ENCODE measurements around the gene SGSM2.
A peak's percentile ranks its signal among the peaks of the same experiment; 100 is the strongest.
"Not testable (repeated sequence)": the region's sequence is repeated elsewhere in the genome, so short reads cannot be mapped to it uniquely, and the experiment has no call there.

The SGSM2 gene

DNA sequence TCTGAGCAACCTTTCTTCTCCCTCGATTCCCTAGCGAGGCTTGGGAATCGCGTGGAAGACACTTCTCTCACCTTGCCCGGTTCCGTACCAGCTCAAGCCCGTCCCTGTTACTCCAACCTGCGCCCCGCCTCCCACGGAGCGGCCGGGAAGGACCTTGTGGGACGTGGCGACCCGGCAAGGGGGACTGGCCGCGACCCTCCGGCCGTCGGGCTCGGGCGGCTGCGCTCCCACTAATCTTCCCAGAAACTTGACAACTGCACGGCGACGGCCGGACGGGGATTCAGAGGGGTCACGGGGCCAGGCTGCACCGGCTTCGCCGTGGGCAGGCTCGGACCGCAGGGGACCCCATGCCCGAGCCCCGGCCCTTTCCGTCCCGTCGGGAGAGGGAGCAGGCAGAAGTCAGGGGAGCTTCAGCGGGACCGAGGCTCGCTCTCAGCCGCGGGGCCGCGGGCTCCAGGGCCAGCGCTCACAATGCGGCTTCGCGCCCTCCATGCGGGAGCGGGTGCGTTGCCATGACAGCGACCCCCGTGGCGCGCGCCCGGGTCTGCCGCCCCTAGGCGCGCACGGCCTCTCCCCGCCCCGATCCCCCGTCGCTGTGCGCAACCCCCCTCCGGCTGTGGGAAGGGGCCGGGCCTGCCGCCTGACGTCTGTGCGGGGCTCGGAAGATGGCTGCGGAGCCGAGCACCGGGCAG is at the start of gene SGSM2:
TSS of gene SGSM2 (plus strand) at position 650 of the 692 bp plus-strand sequence. CDS start 188 bp downstream, outside the sequence.
- DNase-seq (ENCODE audit: low read depth in 2 of 3, low spot score in 1 of 3): peak in 2 of 3 donors; percentile 20 to 49

DNA sequence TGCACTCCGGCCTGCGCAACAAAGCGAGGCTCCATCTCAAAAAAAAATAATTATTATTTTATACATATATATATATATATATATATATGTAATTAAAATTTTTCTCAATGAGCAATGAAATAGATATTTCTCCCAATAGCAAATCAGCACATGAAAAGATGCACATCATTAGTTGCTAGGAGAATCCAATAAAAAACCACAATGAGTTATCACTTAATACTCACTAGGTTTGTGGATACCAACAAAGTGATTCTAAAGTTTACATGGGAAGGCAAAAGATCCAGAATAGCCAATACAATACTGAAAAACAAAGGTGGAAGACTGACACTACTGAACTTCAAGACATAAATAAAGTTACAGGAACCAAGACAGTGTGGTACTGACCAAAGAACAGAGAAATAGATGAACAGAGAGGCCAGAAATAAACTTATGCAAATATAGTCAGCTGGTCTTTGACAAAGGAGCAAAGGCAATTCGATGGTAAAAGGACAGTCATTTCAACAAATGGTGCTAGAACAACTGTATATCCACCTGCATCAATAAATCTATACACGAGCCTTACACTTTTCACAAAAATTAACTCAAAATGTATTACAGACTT is 47.3 kb upstream of the SGSM2 start:
- DNase-seq (ENCODE audit: low read depth in 2 of 3, low spot score in 1 of 3): no peak

GRCh38 chr17:2292100-2292499 is 45.2 kb upstream of the SGSM2 start:
- DNase-seq (ENCODE audit: low read depth in 2 of 3, low spot score in 1 of 3): no peak

- DNase-seq (ENCODE audit: low read depth in 2 of 3, low spot score in 1 of 3): peak in 1 of 3 donors; percentile 10
Observed at GRCh38 chr17:2295575-2295974, 41.7 kb upstream of the SGSM2 start.

GRCh38 chr17:2297023-2297422 is 40.3 kb upstream of the SGSM2 start:
- DNase-seq (ENCODE audit: low read depth in 2 of 3, low spot score in 1 of 3): no peak

DNA sequence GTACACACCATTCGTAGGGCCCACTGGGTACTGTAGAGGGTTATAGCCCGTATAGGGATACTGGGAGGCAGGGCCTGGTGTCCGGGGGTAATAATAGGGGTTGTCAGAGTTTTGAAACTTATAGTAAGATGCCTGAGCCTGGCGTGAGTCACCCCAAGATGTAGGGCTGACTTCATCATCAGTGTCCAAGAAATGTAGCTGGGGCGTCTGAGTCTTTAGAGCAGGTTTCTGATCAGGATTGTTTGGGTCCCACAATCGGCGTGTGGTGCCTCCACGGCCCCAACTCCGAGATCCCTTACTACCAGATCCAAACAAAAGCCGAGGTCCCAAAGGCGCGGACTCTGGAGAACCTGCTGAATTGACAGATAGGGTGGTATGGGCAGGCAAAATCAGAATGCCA is 38.2 kb upstream of the SGSM2 start:
- DNase-seq (ENCODE audit: low read depth in 2 of 3, low spot score in 1 of 3): no peak

- no peak for DNase-seq (ENCODE audit: low read depth in 2 of 3, low spot score in 1 of 3)
Observed at GRCh38 chr17:2299756-2300155, 37.5 kb upstream of the SGSM2 start.

GRCh38 chr17:2302778-2303203 is 34.5 kb upstream of the SGSM2 start:
- no peak for DNase-seq (ENCODE audit: low read depth in 2 of 3, low spot score in 1 of 3)

GRCh38 chr17:2303204-2304188 is 33.8 kb upstream of the SGSM2 start, which contains the start of the genes SMG6 and SRR:
Gene SMG6, minus strand, starts transcription at chr17:2303785. Its CDS starts 65 bp downstream, at chr17:2303720.
Gene SRR, plus strand, starts transcription at chr17:2303950. Its CDS starts 11,611 bp downstream, at chr17:2315561.
- DNase-seq (ENCODE audit: low read depth in 2 of 3, low spot score in 1 of 3): peak; percentile 87 to 95 (median 90)

DNA sequence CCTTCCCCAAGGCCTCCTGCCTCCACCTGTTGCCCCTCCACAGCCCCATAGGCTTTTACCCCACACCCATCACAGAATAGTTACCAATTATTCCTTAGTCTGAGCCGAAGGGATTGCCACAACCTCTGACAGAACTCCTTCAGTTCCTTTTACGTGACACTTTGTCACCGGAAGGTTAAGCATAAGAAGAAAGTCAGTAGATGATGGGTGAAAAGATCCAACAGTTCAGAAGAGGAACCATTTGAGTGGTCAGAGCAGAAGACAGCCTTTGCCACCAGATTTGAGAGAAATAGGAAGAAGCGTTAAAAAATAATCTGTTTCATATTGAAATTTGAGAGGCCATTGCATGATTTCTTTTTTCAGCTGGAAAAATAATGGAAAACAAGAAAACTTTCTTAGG is 32.4 kb upstream of the SGSM2 start:
- no peak for DNase-seq (ENCODE audit: low read depth in 2 of 3, low spot score in 1 of 3)

DNA sequence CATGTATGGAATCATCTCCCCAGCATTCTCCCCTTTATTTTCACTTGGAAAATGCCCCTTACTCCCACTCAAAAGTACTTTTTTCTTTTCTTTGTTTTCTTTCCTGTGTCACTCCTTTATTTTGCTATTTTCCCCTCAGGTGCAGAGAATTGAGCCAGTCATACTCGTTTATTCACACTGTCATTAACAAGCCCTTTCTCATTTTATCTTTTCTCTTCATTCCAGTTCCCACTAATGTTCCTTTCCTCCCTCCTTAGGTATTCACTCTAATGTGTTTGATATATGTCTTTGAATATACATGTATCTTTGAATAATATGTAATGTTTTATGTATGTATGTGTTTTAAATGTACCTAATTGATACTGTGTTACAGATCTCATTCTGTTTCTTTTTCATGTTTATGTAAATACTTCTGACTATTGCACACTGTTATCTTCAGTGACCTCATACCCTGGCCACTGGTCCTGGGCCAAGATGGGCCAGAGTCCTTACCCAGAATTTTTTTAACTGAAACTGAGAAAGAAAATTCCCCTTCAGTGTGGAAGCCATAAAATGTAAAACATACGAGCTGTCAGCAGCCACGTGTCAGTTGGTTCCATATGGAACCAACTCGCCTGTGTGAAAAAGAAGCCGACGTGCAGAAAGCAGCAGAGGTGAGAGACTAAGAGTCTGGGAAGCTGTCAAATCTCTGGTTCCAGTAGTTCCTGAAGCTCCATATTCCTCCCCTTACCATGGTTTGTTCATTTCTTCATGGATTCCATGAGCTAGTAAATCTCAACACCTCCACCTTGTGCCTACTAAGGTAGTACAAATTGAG is 27.8 kb upstream of the SGSM2 start:
- no peak for DNase-seq (ENCODE audit: low read depth in 2 of 3, low spot score in 1 of 3)

DNA sequence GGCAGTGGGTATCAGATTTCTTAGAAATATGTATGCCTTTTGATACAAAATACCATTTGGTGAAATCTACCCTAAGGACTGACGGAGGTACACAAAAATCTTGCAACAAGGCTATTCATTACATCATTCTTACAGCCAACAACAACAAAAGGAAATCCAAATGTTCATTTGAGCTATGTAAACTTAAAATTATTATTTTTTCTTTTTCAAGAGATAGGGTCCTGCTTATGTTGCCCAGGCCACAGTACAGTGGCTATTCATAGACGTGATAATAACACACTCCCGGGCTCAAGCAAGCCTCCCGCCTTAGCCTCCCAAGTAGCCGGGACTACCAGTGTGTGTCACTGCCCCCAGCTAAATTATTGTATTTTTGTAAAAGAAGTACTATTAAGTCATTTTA is 24.6 kb upstream of the SGSM2 start:
- no peak for DNase-seq (ENCODE audit: low read depth in 2 of 3, low spot score in 1 of 3)

DNA sequence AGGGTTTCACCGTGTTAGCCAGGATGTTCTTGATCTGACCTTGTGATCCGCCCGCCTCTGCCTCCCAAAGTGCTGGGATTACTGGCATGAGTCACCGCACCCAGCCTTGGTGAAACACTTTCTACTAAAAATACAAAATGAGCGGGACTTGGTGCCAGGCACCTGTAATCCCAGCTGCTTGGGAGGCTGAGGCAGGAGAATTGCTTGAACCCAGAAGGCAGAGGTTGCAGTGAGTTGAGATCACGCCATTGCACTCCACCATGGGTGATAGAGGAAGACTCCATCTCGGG is 20.4 kb upstream of the SGSM2 start:
- DNase-seq (ENCODE audit: low read depth in 2 of 3, low spot score in 1 of 3): not testable (repeated sequence)

DNA sequence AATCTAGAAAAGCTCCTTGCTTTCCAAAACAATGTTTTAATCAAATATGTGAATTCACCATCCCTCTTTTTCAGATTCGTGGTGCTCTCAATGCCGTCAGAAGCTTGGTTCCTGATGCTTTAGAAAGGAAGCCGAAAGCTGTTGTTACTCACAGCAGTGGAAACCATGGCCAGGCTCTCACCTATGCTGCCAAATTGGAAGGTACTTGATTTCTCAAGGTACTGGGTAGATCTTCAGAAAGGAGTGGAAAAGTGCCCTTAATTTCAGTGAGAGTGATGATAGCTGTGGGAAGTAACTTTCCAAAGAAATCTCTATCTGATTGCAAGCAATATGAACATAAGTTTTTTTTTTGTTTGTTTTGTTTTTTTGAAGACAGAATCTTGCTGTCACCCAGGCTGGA is 19.5 kb upstream of the SGSM2 start:
- no peak for DNase-seq (ENCODE audit: low read depth in 2 of 3, low spot score in 1 of 3)

GRCh38 chr17:2319051-2319450 is 18.2 kb upstream of the SGSM2 start:
- DNase-seq (ENCODE audit: low read depth in 2 of 3, low spot score in 1 of 3): no peak

GRCh38 chr17:2321399-2321798 is 15.9 kb upstream of the SGSM2 start:
- DNase-seq (ENCODE audit: low read depth in 2 of 3, low spot score in 1 of 3): no peak

DNA sequence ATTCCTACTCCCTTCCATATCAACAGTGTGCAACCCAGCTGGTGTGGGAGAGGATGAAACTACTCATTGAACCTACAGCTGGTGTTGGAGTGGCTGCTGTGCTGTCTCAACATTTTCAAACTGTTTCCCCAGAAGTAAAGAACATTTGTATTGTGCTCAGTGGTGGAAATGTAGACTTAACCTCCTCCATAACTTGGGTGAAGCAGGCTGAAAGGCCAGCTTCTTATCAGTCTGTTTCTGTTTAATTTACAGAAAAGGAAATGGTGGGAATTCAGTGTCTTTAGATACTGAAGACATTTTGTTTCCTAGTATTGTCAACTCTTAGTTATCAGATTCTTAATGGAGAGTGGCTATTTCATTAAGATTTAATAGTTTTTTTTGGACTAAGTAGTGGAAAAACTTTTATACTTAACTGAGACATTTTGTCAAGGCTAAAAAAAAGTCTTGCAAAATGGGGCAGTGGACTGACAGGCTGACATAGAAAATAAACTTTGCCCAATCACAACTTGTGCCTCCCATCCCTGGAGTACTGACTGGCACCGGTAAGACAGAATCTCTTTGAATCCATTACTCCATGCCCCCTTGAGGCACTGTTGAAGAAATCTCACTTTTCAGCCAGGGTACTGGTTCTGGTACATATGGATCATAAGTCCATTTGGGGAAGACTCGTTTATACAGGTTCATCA is 13.5 kb upstream of the SGSM2 start:
- no peak for DNase-seq (ENCODE audit: low read depth in 2 of 3, low spot score in 1 of 3)

- DNase-seq (ENCODE audit: low read depth in 2 of 3, low spot score in 1 of 3): no peak
Observed at GRCh38 chr17:2331303-2331702, 6.0 kb upstream of the SGSM2 start.

GRCh38 chr17:2335726-2336214 is 1.5 kb upstream of the SGSM2 start:
- DNase-seq (ENCODE audit: low read depth in 2 of 3, low spot score in 1 of 3): no peak

- DNase-seq (ENCODE audit: low read depth in 2 of 3, low spot score in 1 of 3): peak; percentile 75 to 90 (median 83)
Observed at GRCh38 chr17:2336215-2336851, 968 bp upstream of the SGSM2 start, which contains the start of gene TSR1. Gene TSR1, minus strand, starts transcription at chr17:2336457. Its CDS starts 30 bp downstream, at chr17:2336427.
